ENCODE data around the gene TIAM2. TPM values are rescaled to one million over a fixed set of nuclear protein-coding genes. Genes with fewer than 3 reads are reported as not detected.
"Not testable (repeated sequence)": the region's sequence is repeated elsewhere in the genome, so short reads cannot be mapped to it uniquely, and the experiment has no call there.

TIAM2 gene
- total and polyA plus RNA-seq, 10 of the 15 experiments (the other 5 are each of a cell fraction or from before 2014, with no cell fraction given): 1.1 to 10.5 (median 2.3) TPM

DNA sequence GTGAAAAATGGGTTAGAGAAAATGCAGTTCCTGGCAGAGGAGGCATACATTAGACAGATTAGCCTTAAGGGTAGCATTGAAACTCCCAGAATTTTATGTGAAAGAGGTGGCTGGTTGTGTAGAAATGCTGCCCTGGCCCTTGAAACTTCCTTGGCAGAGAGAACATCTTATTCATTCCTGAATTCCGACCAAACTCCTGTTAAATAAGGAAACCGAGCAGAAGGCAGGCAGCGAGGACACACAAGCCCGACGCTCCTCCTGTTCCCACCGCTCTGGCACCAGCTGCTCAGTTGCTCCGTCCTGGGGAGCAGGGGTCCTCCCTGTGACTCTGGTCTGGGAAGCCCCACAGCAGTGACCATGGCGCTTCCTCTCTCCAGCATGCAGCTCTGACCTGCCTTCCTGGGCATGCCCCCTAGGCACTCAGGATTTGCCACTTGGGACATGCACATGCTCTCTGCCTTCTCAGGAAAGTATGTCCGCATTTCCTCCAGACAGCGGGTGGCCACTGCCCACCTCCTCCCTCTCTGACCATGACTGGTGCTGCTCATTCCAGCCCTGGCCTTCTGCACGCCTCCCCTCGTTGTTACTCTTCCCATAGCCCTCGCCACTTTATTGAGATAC, 233.5 kb downstream of the TIAM2 start (continued):
- TF ChIP-seq, protein P1, sequence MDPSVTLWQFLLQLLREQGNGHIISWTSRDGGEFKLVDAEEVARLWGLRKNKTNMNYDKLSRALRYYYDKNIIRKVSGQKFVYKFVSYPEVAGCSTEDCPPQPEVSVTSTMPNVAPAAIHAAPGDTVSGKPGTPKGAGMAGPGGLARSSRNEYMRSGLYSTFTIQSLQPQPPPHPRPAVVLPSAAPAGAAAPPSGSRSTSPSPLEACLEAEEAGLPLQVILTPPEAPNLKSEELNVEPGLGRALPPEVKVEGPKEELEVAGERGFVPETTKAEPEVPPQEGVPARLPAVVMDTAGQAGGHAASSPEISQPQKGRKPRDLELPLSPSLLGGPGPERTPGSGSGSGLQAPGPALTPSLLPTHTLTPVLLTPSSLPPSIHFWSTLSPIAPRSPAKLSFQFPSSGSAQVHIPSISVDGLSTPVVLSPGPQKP (IDR thresholded peaks at IDR 0.05; ENCODE audit: low read depth, low read length): no peak

GRCh38 chr6:155230975-155231374, 235.9 kb downstream of the TIAM2 start:
- H3K36me3 ChIP-seq (ENCODE audit: control insufficient read depth in 2 of 2, insufficient read depth in 2 of 2, low read length in 1 of 2); in situ Hi-C loops (cut with MboI); DNase-seq (ENCODE audit: low read depth, low spot score); H3K4me3 ChIP-seq; H3K79me2 ChIP-seq (ENCODE audit: control insufficient read depth, insufficient read depth, low read length); intact Hi-C loops (cut with micrococcal nuclease; ENCODE audit: unreplicated experiment); H3K27me3 ChIP-seq (replicated peaks in 1 of 2; ENCODE audit: control insufficient read depth in 2 of 2, insufficient read depth in 2 of 2, low read length in 1 of 2); RAD21 ChIA-PET (ENCODE audit: unreplicated experiment); H3K4me2 ChIP-seq (ENCODE audit: control insufficient read depth, insufficient read depth); H3K9me3 ChIP-seq (replicated peaks; ENCODE audit: control insufficient read depth, insufficient read depth, low read length); H3K9ac ChIP-seq (ENCODE audit: control insufficient read depth, insufficient read depth, low read length); H3K27ac ChIP-seq (ENCODE audit: control insufficient read depth, insufficient read depth); H4K20me1 ChIP-seq (ENCODE audit: control insufficient read depth, insufficient read depth); H3K4me1 ChIP-seq (ENCODE audit: control insufficient read depth, insufficient read depth, low read length); BruUV-seq (replicated peaks); FAIRE-seq; H2AFZ ChIP-seq (ENCODE audit: control insufficient read depth, low read depth, low read length); ATAC-seq: not testable (repeated sequence)
- SMC1A ChIA-PET (ENCODE audit: uncharacterized antibody, unreplicated experiment): interaction anchor here (0.6 to 2.2 kb wide), 2 partner anchors 17 to 85 kb away, joined by 4 to 6 read pairs; no protein-coding TSS in a partner anchor
- WGBS (ENCODE audit: insufficient coverage, insufficient replicate concordance, low lambda C conversion rate, missing lambda C conversion rate): 98% methylated on average over 4 of the region's 4 CpGs
- CTCF ChIA-PET: interaction anchor here (1.5 kb wide), 1 partner anchor 13 kb away, joined by 4 read pairs; no protein-coding TSS in a partner anchor
- POLR2A ChIA-PET: interaction anchor here (0.9 kb wide), 1 partner anchor 8 kb away, joined by 3 read pairs; no protein-coding TSS in a partner anchor

DNA sequence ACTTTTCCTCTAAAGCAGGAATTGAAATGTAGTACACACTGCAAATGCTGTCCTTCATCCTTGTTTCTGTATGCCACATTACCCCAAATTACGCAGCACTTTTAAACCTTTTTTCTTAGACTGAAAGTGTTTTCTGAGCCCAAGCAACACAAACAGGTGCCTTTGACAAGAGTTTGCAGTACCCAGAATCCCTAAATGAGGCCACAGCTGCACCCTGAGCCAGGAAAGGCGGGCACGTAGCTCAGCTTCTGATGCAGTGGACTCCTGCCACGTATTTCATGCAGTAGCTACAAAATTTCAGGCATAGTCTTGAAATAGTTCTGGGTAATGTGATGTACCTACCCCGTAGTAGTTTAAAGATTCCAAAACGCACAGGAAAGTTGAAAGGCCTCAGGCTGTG, 237.7 kb downstream of the TIAM2 start:
- CTCF ChIA-PET: interaction anchor here (1.0 to 4.7 kb wide), 2 partner anchors 14 to 56 kb away, joined by 3 to 20 read pairs; no protein-coding TSS in a partner anchor
- no TSS peak for BruUV-seq (replicated peaks)
- Histone ChIP-seq H2AFZ (ENCODE audit: control insufficient read depth, low read depth, low read length) (no peak overlapping the region), H3K27ac (ENCODE audit: control insufficient read depth, insufficient read depth) (no peak overlapping the region), H4K20me1 (ENCODE audit: control insufficient read depth, insufficient read depth) (no peaks in the 10 kb centered on the region), H3K9ac (ENCODE audit: control insufficient read depth, insufficient read depth, low read length) (no peak overlapping the region), H3K4me2 (ENCODE audit: control insufficient read depth, insufficient read depth) (no peak overlapping the region), H3K4me1 (ENCODE audit: control insufficient read depth, insufficient read depth, low read length) (peaks cover 4% of the 10 kb centered on the region), H3K79me2 (ENCODE audit: control insufficient read depth, insufficient read depth, low read length) (no peaks in the 10 kb centered on the region), H3K27me3 (replicated peaks in 1 of 2; ENCODE audit: control insufficient read depth in 2 of 2, insufficient read depth in 2 of 2, low read length in 1 of 2) (no peaks in the 10 kb centered on the region), H3K4me3 (no peak overlapping the region), H3K9me3 (replicated peaks; ENCODE audit: control insufficient read depth, insufficient read depth, low read length) (no peaks in the 10 kb centered on the region; the same call in 2 of the 3 replicates), H3K36me3 (ENCODE audit: control insufficient read depth in 2 of 2, insufficient read depth in 2 of 2, low read length in 1 of 2) (no peaks in the 10 kb centered on the region; a peak in 2 of 4 replicates)
- FAIRE-seq: no peak
- intact Hi-C loops (cut with micrococcal nuclease; ENCODE audit: unreplicated experiment): no loop called here
- DNase-seq (ENCODE audit: low read depth, low spot score): no peak
- no peak for ATAC-seq
- SMC1A ChIA-PET (ENCODE audit: uncharacterized antibody, unreplicated experiment): interaction anchor here (0.8 to 3.0 kb wide), 3 partner anchors 8 to 54 kb away, joined by 3 to 14 read pairs (median 4); no protein-coding TSS in a partner anchor
- RAD21 ChIA-PET (ENCODE audit: unreplicated experiment): interaction anchor here (0.7 kb wide), 1 partner anchor 15 kb away, joined by 5 read pairs; no protein-coding TSS in a partner anchor
- POLR2A ChIA-PET: no interaction called here
- 78% methylated on average over 6 of the region's 6 CpGs for WGBS (ENCODE audit: insufficient coverage, insufficient replicate concordance, low lambda C conversion rate, missing lambda C conversion rate)
- in situ Hi-C loops (cut with MboI): no loop called here
- TF ChIP-seq, protein P2, sequence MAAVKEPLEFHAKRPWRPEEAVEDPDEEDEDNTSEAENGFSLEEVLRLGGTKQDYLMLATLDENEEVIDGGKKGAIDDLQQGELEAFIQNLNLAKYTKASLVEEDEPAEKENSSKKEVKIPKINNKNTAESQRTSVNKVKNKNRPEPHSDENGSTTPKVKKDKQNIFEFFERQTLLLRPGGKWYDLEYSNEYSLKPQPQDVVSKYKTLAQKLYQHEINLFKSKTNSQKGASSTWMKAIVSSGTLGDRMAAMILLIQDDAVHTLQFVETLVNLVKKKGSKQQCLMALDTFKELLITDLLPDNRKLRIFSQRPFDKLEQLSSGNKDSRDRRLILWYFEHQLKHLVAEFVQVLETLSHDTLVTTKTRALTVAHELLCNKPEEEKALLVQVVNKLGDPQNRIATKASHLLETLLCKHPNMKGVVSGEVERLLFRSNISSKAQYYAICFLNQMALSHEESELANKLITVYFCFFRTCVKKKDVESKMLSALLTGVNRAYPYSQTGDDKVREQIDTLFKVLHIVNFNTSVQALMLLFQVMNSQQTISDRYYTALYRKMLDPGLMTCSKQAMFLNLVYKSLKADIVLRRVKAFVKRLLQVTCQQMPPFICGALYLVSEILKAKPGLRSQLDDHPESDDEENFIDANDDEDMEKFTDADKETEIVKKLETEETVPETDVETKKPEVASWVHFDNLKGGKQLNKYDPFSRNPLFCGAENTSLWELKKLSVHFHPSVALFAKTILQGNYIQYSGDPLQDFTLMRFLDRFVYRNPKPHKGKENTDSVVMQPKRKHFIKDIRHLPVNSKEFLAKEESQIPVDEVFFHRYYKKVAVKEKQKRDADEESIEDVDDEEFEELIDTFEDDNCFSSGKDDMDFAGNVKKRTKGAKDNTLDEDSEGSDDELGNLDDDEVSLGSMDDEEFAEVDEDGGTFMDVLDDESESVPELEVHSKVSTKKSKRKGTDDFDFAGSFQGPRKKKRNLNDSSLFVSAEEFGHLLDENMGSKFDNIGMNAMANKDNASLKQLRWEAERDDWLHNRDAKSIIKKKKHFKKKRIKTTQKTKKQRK (IDR thresholded peaks at IDR 0.05; ENCODE audit: low read depth, low read length): no peak
- no peak for TF ChIP-seq BHLHE40 (IDR thresholded peaks at IDR 0.05; ENCODE audit: borderline replicate concordance in 1 of 2, low read depth in 2 of 2, low read length in 1 of 2)

Measured in GM12878 (cell line).